GM18907 (cell line): Measurements from ENCODE around the gene RPRD1A.
"Not testable (repeated sequence)": the region's sequence is repeated elsewhere in the genome, so short reads cannot be mapped to it uniquely, and the experiment has no call there.

Experiments used
- ATAC-seq: cut with Tn5 transposase; IDR thresholded peaks from one replicate; pipeline ENCODE4 v1.9.1; 2021; ENCODE audit warnings: mild to moderate bottlenecking, moderate library complexity; ENCODE audit not compliant: unreplicated experiment

Gene RPRD1A

GRCh38 chr18:35973650-35974049 lies 93.7 kb downstream of the RPRD1A start:
- no peak for ATAC-seq

- ATAC-seq: peak; percentile 92
Observed at GRCh38 chr18:35972197-35973000, 95.0 kb downstream of the RPRD1A start, which contains the start of gene RMP24. TSS of gene RMP24 (plus strand) at chr18:35972679.

DNA sequence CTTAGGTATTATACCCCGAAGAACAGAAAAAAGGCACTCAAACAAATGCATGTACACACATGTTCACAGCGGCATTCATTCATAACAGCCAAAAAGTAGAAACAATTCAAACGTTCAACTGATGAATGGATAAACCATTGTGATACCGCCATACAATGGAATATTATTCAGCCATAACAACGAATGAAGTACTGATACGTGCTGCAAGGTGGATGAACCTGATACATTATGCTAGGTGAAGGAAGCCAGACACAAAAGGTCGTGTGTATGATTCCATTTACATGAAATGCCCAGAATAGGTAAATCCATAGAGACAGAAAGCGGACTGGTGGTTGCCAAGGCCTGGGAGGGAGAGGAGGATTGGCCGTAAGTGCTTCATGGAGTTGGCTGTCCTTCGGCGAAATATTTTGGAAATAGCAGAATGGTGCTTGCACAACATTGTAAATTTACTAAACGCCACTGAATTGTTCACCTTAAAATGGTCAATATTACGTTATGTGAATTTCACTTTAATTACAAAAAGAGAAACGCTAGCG lies 95.6 kb downstream of the RPRD1A start:
- ATAC-seq: peak; percentile 20

- ATAC-seq: no peak
Observed at GRCh38 chr18:35969676-35970075, 97.7 kb downstream of the RPRD1A start.

DNA sequence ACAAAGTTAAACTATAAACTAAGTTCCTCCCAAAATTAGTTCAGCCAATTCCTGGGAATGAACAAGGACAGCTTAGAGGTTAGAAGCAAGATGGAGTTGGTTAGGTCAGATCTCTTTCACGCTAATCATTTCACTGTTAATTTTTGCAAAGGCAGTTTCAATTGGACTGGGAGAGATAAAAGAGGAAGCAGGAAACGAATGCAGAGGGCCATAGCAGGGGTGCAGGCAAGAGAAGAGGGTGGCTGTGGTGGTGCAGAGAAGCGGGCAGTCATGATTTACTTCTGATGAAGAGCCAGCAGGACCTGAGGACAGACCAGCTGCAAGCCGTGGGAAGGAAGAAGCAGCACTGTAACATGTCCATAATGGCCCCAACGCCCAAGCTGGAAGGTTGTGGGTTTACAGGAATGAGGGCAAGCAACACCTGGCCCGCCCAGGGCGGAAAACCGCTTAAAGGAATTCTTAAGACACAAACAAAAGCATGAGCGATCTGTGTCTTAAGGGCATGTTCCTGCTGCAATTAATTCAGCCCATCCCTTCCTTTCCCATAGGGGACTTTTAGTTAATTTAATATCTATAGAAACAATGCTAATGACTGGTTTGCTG lies 99.0 kb downstream of the RPRD1A start:
- ATAC-seq: no peak

- ATAC-seq: not testable (repeated sequence)
Observed at GRCh38 chr18:35967866-35968265, 99.5 kb downstream of the RPRD1A start.

DNA sequence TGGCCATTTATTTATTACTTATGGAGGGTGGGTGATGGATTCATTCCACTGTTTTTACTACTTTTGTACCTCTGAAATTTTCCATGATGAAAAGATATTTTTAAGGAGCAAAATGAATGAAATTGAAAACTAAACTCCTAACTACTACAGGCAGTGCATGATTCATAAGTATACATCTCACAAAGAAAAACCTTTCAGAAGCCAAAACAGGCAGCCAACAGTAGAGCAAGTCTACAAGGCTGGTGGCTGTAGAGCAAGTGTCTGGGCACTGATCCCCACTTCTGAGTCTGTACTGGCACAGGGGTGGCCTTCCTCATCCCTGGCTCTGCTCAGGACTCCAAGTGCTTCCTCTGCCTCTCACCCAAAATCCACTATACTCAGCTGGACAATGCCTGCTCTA lies 103.0 kb downstream of the RPRD1A start:
- ATAC-seq: no peak

DNA sequence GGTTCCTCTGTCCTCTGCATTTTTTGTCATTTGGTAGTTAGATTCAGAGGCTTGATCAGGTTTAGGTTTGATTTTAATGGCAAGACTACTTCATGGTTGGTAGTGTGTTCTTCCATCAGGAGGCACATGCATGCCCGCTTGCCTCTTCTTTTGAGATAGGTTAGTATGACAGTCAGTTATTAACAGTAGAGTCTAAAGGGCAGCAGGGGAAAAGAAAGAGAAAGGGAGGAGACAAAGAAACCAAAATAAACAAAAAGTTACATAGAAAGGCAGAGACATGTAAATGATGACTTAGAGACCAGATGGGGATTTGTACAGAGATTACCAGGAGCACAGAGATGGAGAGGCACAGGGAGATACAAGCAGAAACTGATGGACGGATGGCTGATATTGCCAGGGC lies 105.0 kb downstream of the RPRD1A start:
- no peak for ATAC-seq

GRCh38 chr18:35956226-35956625 lies 111.1 kb downstream of the RPRD1A start:
- no peak for ATAC-seq

DNA sequence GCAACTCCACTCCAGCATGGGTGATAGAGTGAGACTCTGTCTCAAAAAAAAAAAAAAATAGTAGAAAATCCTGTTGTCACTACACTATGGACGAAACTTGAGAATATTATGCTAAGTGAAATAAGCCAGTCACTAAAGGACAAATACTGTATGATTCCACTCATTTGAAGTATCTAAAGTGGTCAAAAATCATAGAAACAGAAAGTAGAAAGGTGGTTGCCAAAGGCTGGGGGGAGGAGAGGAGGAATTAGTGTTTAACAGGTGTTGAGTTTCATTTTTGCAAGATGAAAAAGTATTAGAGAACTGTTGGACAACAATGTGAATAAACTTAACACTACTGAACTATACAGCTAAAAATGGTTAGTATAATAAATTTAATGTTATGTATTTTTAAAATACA lies 113.7 kb downstream of the RPRD1A start:
- ATAC-seq: peak; percentile 82

- no peak for ATAC-seq
Observed at GRCh38 chr18:35950628-35950982, 116.8 kb downstream of the RPRD1A start.

DNA sequence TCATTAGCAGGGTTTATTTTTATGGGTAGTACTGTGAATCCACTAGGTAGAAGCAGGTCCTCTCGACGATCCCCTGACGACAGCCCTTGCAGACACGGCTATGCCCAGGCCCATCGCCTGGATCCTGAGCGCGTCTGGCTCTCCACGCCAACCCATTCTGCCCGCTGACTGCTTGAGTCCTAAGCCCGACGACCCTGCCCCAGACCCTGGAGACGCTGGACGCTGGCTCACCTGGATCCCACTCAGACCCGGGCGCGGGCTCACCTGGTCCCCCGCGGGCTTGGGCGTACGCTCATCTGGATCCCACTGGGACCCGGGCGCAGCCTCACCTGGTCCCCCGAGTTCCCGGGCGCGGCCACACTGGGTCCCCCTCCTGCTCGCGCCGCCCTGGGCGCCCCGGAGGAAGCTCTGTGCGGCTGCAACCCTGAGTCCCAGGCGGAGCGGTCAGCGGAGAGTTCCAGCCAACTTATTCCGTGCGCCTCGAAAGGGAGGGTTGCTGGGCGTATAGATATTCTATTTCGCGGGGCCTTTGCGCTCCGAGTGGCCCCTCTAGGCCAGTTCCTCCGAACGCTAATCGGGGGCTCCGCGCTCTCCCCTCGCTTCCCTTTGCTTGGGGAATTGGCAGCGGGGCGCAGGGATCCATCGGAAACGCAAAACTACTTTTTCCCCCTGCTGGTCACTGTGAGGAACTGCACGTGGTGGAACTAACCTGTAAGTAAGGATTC lies 117.3 kb downstream of the RPRD1A start:
- ATAC-seq: peak; percentile 55

- ATAC-seq: no peak
Observed at GRCh38 chr18:35949090-35949489, 118.3 kb downstream of the RPRD1A start.

DNA sequence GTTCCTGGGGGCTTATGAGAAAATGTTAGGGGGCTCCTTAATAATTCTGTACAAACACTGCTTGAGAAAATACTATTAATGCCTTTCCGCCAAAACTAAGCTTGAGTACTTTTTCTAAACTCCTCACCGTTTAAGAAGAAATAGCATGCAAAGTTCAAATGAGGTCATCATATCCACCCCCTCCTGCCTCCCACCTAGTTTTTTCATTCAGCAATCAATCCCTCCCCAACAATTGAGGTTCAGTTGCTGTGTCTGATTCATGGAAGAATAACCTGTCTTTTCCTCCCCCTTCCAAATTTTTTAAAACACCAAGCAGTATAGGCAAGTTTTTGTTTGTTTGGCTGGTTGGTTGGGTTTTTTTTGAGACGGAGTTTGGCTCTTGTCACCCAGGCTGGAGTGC lies 119.3 kb downstream of the RPRD1A start:
- ATAC-seq: no peak

DNA sequence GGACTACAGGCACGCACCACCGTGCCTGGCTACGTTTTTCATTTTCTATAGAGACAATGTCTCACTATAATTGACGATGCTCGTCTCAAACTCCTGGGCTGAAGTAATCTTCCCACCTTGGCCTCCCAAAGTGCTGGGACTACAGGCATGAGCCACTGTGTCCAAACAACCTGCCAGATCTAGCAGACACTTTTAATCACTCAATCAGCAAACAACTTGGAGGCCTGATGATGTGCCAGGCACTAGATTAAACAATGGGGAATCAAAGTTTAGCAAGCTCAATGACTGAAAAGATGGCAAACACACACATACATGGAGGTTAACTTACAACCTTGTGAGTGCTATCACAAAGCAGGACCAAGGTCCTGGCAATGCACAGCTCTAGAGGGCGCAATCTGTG lies 124.7 kb downstream of the RPRD1A start:
- no peak for ATAC-seq

GRCh38 chr18:35942133-35942532 lies 125.2 kb downstream of the RPRD1A start:
- ATAC-seq: no peak

DNA sequence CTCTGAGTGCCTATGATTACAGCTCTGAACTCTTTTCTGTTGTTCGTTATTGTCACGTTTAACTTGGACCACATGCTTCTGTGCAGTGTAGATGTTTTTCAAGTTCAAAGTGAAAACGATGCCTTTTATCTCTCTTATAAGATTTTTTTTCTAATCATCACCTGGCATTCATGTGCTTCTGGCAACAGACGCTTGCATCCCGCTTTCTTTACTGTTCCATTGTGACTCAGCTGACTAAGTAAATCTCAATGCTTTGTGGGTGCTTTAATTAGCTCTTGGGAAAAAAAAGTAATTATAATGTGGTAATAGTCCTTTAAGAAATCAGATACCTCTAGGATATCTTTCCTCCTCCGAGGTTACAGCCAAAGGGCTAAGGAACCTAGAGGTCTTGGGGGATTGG lies 126.1 kb downstream of the RPRD1A start:
- ATAC-seq: no peak
